A549 (cell line): ENCODE results near the gene VPS51. TPM values are rescaled to one million over a fixed set of nuclear protein-coding genes. Genes with fewer than 3 reads are reported as not detected.
A peak's percentile ranks its signal among the peaks of the same experiment; 100 is the strongest.

Source experiments
- ATAC-seq, 2 experiments: fragments of 200-7000 bp in 1 of 2; fragments of >200 bp in 1 of 2; cut with Nextera tagmentation in 1 of 2; cut with Tn5 transposase in 1 of 2; 3 replicates each; pipeline versions ENCODE4 v1.8.0 to v1.9.1; 2018 to 2020; ENCODE audit warnings: mild to moderate bottlenecking in 1 of 2, moderate library complexity in 1 of 2
- CTCF ChIA-PET: fragments of 300-600 bp; sonication (Branson Sonifier 250); formaldehyde crosslinking; extraction: SDS; loops from one replicate; lab custom pipeline; 2021; ENCODE audit warnings: antibody characterized with exemption, inconsistent platforms; lab: Yijun Ruan, JAX
- POLR2A ChIA-PET: fragments of 350-600 bp; formaldehyde crosslinking; extraction: SDS; loops from one replicate; lab custom pipeline; 2021; ENCODE audit warnings: antibody characterized with exemption, inconsistent platforms; lab: Yijun Ruan, JAX
- DNase-seq, 2 experiments: peaks; one replicate each; pipeline versions ENCODE4 v3.0.0 to v3.0.0-alpha.2; 2011 to 2016; ENCODE audit warnings: low read depth in 1 of 2, low spot score in 1 of 2
- FAIRE-seq: peaks from 2 replicates; lab custom pipeline; 2011; peaks lifted over from hg19 to GRCh38; lab: Jason Lieb, UNC
- H3K27ac ChIP-seq, 2 experiments: fragments of >200 bp; sonication (Bioruptor Twin); formaldehyde crosslinking; 3 replicates each; pipeline ENCODE4 v1.5.1; 2016 to 2017
- H3K4me1 ChIP-seq: fragments of >200 bp; sonication (Bioruptor Twin); formaldehyde crosslinking; 3 replicates; pipeline ENCODE4 v1.6.1; 2016
- H3K4me2 ChIP-seq: fragments of >200 bp; sonication (Bioruptor Twin); formaldehyde crosslinking; 3 replicates; pipeline ENCODE4 v1.6.1; 2016
- H3K4me3 ChIP-seq: fragments of >200 bp; sonication (Bioruptor Twin); formaldehyde crosslinking; 3 replicates; pipeline ENCODE4 v1.5.1; 2016
- H3K9me3 ChIP-seq: fragments of >200 bp; sonication (Bioruptor Twin); formaldehyde crosslinking; 3 replicates; pipeline ENCODE4 v1.6.1; 2016
- ATOH8 ChIP-seq: fragments of 250-450 bp; sonication (Bioruptor Pico); IDR thresholded peaks from 2 replicates; pipeline ENCODE4 v1.5.0; 2020; ENCODE audit warnings: low read depth, mild to moderate bottlenecking, moderate library complexity
- BCL3 ChIP-seq: fragments of >200 bp; sonication (Bioruptor Twin); formaldehyde crosslinking; IDR thresholded peaks from 3 replicates; pipeline ENCODE4 v1.6.1; 2016
- BHLHE40 ChIP-seq: IDR thresholded peaks from 2 replicates; pipeline ENCODE4 v1.6.1; 2012; ENCODE audit warnings: low read depth, low read length, inconsistent platforms
- CHD2 ChIP-seq: fragments of 150-350 bp; IDR thresholded peaks from 2 replicates; pipeline ENCODE4 v1.6.1; 2014; ENCODE audit warnings: low read length; ENCODE audit not compliant: partially characterized antibody
- E2F6 ChIP-seq: IDR thresholded peaks from 2 replicates; pipeline ENCODE4 v1.6.1; 2012; ENCODE audit warnings: low read depth, borderline replicate concordance
- EHF ChIP-seq: fragments of 250-450 bp; sonication (Bioruptor Pico); IDR thresholded peaks from 2 replicates; pipeline ENCODE4 v1.5.0; 2020; ENCODE audit warnings: mild to moderate bottlenecking
- ELK1 ChIP-seq: fragments of 150-350 bp; IDR thresholded peaks from 2 replicates; pipeline ENCODE4 v1.6.1; 2014; ENCODE audit warnings: low read depth, mild to moderate bottlenecking, low read length
- EP300 ChIP-seq, 2 experiments: fragments of >200 bp; sonication (Bioruptor Twin); formaldehyde crosslinking; IDR thresholded peaks; 2 replicates in 1 of 2; 3 replicates in 1 of 2; pipeline ENCODE4 v1.6.1; 2016 to 2017
- FOSL2 ChIP-seq, 2 experiments: fragments of 450-650 bp in 1 of 2; fragments of >200 bp in 1 of 2; sonication (Bioruptor Twin) in 1 of 2; formaldehyde crosslinking; IDR thresholded peaks; 2 replicates each; pipeline versions ENCODE4 v1.5.0 to v1.6.1; 2016 to 2020; ENCODE audit warnings: mild to moderate bottlenecking in 1 of 2, moderate library complexity in 1 of 2
- HDAC2 ChIP-seq: fragments of 200-600 bp; sonication (generic); IDR thresholded peaks from 2 replicates; pipeline ENCODE4 v1.6.1; 2016
- HEYL ChIP-seq: fragments of 250-450 bp; sonication (Bioruptor Pico); IDR thresholded peaks from 2 replicates; pipeline ENCODE4 v1.8.0; 2021; ENCODE audit warnings: mild to moderate bottlenecking, moderate library complexity
- HOXB5 ChIP-seq: fragments of 250-450 bp; sonication (Bioruptor Pico); IDR thresholded peaks from 2 replicates; pipeline ENCODE4 v1.5.0; 2020; ENCODE audit warnings: mild to moderate bottlenecking, moderate library complexity
- MAX ChIP-seq: IDR thresholded peaks from 2 replicates; pipeline ENCODE4 v1.6.1; 2012
- NFE2L2 ChIP-seq: fragments of 150-350 bp; conservative IDR thresholded peaks from 2 replicates; pipeline ENCODE4 v1.6.1; 2014; ENCODE audit warnings: low read length
- NR3C1 ChIP-seq: fragments of >200 bp; sonication (Bioruptor Twin); formaldehyde crosslinking; IDR thresholded peaks from 3 replicates; pipeline ENCODE4 v1.6.1; 2017
- PHF8 ChIP-seq: fragments of 200-600 bp; sonication (generic); IDR thresholded peaks from 2 replicates; pipeline ENCODE4 v1.6.1; 2016; ENCODE audit warnings: low read depth, mild to moderate bottlenecking, antibody characterized with exemption, moderate library complexity, borderline replicate concordance
- RARB ChIP-seq: fragments of 250-450 bp; sonication (Bioruptor Pico); IDR thresholded peaks from 2 replicates; pipeline ENCODE4 v1.8.0; 2021; ENCODE audit warnings: mild to moderate bottlenecking, moderate library complexity
- RCOR1 ChIP-seq: fragments of 150-350 bp; IDR thresholded peaks from 2 replicates; pipeline ENCODE4 v1.6.1; 2014; ENCODE audit warnings: antibody characterized with exemption, low read length, low read depth
- REST ChIP-seq: fragments of 200-600 bp; sonication (generic); IDR thresholded peaks from 2 replicates; pipeline ENCODE4 v1.6.1; 2016; ENCODE audit warnings: antibody characterized with exemption, mild to moderate bottlenecking, moderate library complexity
- SREBF2 ChIP-seq: fragments of 450-650 bp; IDR thresholded peaks from 2 replicates; pipeline ENCODE4 v1.6.1; 2014; ENCODE audit warnings: mild to moderate bottlenecking, moderate library complexity
- ZNF302 ChIP-seq: fragments of 250-450 bp; sonication (Bioruptor Pico); IDR thresholded peaks from 2 replicates; pipeline ENCODE4 v1.9.0; 2021; ENCODE audit warnings: inconsistent platforms, mild to moderate bottlenecking, moderate library complexity
- ZSCAN20 ChIP-seq: fragments of 250-450 bp; sonication (Bioruptor Pico); IDR thresholded peaks from 2 replicates; pipeline ENCODE4 v1.8.0; 2022; ENCODE audit warnings: mild to moderate bottlenecking, moderate library complexity
- WGBS: methylation state at CpG from one replicate; pipeline ENCODE4 v1.1.6; 2017; ENCODE audit errors: missing lambda C conversion rate; 5-methylcytosine and 5-hydroxymethylcytosine counted together
- polyA plus RNA-seq, 4 experiments: library from polyadenylated mRNA; depleted of rRNA in 3 of 4; stranded (reverse); fragments of >200 nt; fragmentation: RNase III in 1 of 4; extraction: RNeasy Plus Mini Kit Qiagen cat#74134 plus additional on column Dnase treatment in 1 of 4; gene quantifications; 2 replicates in 3 of 4; 3 replicates in 1 of 4; pipeline ENCODE4 v1.2.3, GENCODE V29; 2011 to 2017

VPS51 gene
- polyA plus RNA-seq, 2 of the 4 experiments (the other 2 are of a cell fraction): 37.2 to 51.0 TPM

- Histone ChIP-seq H3K4me2 (no peak overlapping the region), H3K9me3 (no peaks in the 10 kb centered on the region), H3K4me1 (peaks cover 15% of the 10 kb centered on the region)
- POLR2A ChIA-PET: interaction anchor here (0.5 to 2.1 kb wide), 2 partner anchors 10 to 353 kb away, joined by 3 to 14 read pairs; partner anchors contain the start of genes FAU and MRPL49
- FAIRE-seq: no peak
- TF ChIP-seq BCL3: no peak
- TF ChIP-seq RCOR1: no peak
- no peak for TF ChIP-seq BHLHE40
- TF ChIP-seq CHD2: no peak
- TF ChIP-seq ZSCAN20 (CRISPR knock-in tag): no peak
- no peak for TF ChIP-seq HEYL (CRISPR knock-in tag)
- TF ChIP-seq HDAC2: no peak
- TF ChIP-seq SREBF2: no peak
- no peak for TF ChIP-seq REST
- no peak for TF ChIP-seq MAX
- TF ChIP-seq HOXB5 (CRISPR knock-in tag): no peak
- no peak for TF ChIP-seq ATOH8 (CRISPR knock-in tag)
- no peak for TF ChIP-seq ELK1
- no peak for TF ChIP-seq EP300 (IDR thresholded peaks at IDR 0.05)
- TF ChIP-seq ZNF302 (CRISPR knock-in tag): no peak
- TF ChIP-seq, all 56 proteins: peak for 0
- ATAC-seq (no peak), DNase-seq (no peak)
- no peak overlapping the region for H3K27ac ChIP-seq
- CTCF ChIA-PET: interaction anchor here (0.6 to 7.3 kb wide), 4 partner anchors 12 to 147 kb away, joined by 3 to 75 read pairs (median 12); partner anchors contain the start of genes FAU, MRPL49, TM7SF2 and ZNHIT2
- no peak overlapping the region for H3K4me3 ChIP-seq
- 83% methylated on average over 6 of the region's 6 CpGs for WGBS
Measured at GRCh38 chr11:65131895-65132237, 35.9 kb downstream of the VPS51 start.

GRCh38 chr11:65132238-65132987, 36.4 kb downstream of the VPS51 start:
- ChIA-PET POLR2A (interaction anchor here (2.1 kb wide), 1 partner anchor 10 kb away, joined by 14 read pairs; the partner anchor contains the start of genes FAU and MRPL49), CTCF (interaction anchor here (2.3 to 7.3 kb wide), 2 partner anchors 13 to 20 kb away, joined by 9 to 75 read pairs; partner anchors contain the start of genes FAU, MRPL49, TM7SF2 and ZNHIT2)
- H3K4me2 ChIP-seq: peak overlapping the region; percentile 100
- FAIRE-seq (no peak), DNase-seq (no peak), ATAC-seq (no peak)
- H3K9me3 ChIP-seq: no peaks in the 10 kb centered on the region
- no peak overlapping the region; the same call in 2 of the 3 replicates for H3K4me3 ChIP-seq
- no peak overlapping the region for H3K27ac ChIP-seq
- 84% methylated on average over 10 of the region's 10 CpGs for WGBS
- H3K4me1 ChIP-seq: peaks cover 15% of the 10 kb centered on the region
- TF ChIP-seq NR3C1 (no peak), FOSL2 (IDR thresholded peaks at IDR 0.05) (no peak), FOSL2 (CRISPR knock-in tag; IDR thresholded peaks at IDR 0.05) (no peak), EHF (CRISPR knock-in tag) (no peak), E2F6 (no peak), NFE2L2 (no peak), PHF8 (no peak), CHD2 (no peak), RARB (CRISPR knock-in tag) (no peak)
